ENCODE data around the gene ALK. TPM values are rescaled to one million over a fixed set of nuclear protein-coding genes. Genes with fewer than 3 reads are reported as not detected.

Gene ALK
- polyA plus RNA-seq, 3 donors, result not detected

- Mint-ChIP-seq H3K4me1 (peaks cover 17% of the 10 kb centered on the region), H3K36me3 (no peaks in the 10 kb centered on the region), H3K27ac (no peak overlapping the region), H3K27me3 (ENCODE audit: low read depth in 3 of 3) (no peaks in the 10 kb centered on the region), H3K4me3 (no peak overlapping the region), H3K9me3 (peaks cover 0 to 4% (median 0%) of the 10 kb centered on the region in 7 donors)
- Histone ChIP-seq H3K9ac (ENCODE audit: insufficient read depth, low read length, poor library complexity, severe bottlenecking) (no peak overlapping the region), H3K27ac (ENCODE audit: low read depth in 1 of 2, low read length in 2 of 2) (no peak overlapping the region), H3K79me2 (ENCODE audit: insufficient read depth, low read length) (no peaks in the 10 kb centered on the region), H3K4me3 (replicated peaks in 1 of 3; ENCODE audit: low read depth in 2 of 3, low read length in 3 of 3) (no peak overlapping the region), H3K9me3 (replicated peaks in 1 of 2; ENCODE audit: control insufficient read depth in 1 of 2, insufficient read depth in 1 of 2, low read length in 2 of 2) (no peaks in the 10 kb centered on the region), H2AFZ (ENCODE audit: insufficient read depth, low read depth, low read length, poor library complexity, severe bottlenecking) (no peak overlapping the region), H3K36me3 (replicated peaks in 1 of 2; ENCODE audit: control insufficient read depth in 1 of 2, insufficient read depth in 2 of 2, low read length in 2 of 2) (no peaks in the 10 kb centered on the region), H3K27me3 (ENCODE audit: control insufficient read depth in 2 of 2, insufficient read depth in 2 of 2, low read length in 2 of 2) (no peaks in the 10 kb centered on the region), H3K4me1 (ENCODE audit: control insufficient read depth in 1 of 2, insufficient read depth in 2 of 2, low read length in 2 of 2) (peaks cover 10 to 18% of the 10 kb centered on the region in 2 donors), H4K20me1 (ENCODE audit: insufficient read depth, low read length) (no peaks in the 10 kb centered on the region), H3K4me2 (replicated peaks; ENCODE audit: extremely low read depth, low read length, poor library complexity, severe bottlenecking) (no peak overlapping the region)
- WGBS (ENCODE audit: insufficient coverage), result 100% methylated on average over 1 of the region's 4 CpGs
- no peak for DNase-seq
- no peak for TF ChIP-seq CTCF (IDR thresholded peaks at IDR 0.05)
- intact Hi-C loops (cut with micrococcal nuclease), result no loop called here
Measured at GRCh38 chr2:29446847-29447246, 474.5 kb downstream of the ALK start.

- no peak overlapping the region for H3K27ac ChIP-seq (ENCODE audit: low read depth in 1 of 2, low read length in 2 of 2)
- no peaks in the 10 kb centered on the region for H4K20me1 ChIP-seq (ENCODE audit: insufficient read depth, low read length)
- peaks cover 14% of the 10 kb centered on the region for H3K4me1 Mint-ChIP-seq
- H3K9me3 ChIP-seq (replicated peaks in 1 of 2; ENCODE audit: control insufficient read depth in 1 of 2, insufficient read depth in 1 of 2, low read length in 2 of 2), result no peaks in the 10 kb centered on the region
- peaks cover 10 to 18% of the 10 kb centered on the region in 2 donors for H3K4me1 ChIP-seq (ENCODE audit: control insufficient read depth in 1 of 2, insufficient read depth in 2 of 2, low read length in 2 of 2)
- H3K9me3 Mint-ChIP-seq, result peaks cover 0 to 4% (median 0%) of the 10 kb centered on the region in 7 donors
- no peak overlapping the region for H3K4me3 ChIP-seq (replicated peaks in 1 of 3; ENCODE audit: low read depth in 2 of 3, low read length in 3 of 3)
- WGBS (ENCODE audit: insufficient coverage), result 75% methylated on average over 1 of the region's 3 CpGs
- no peaks in the 10 kb centered on the region for H3K36me3 Mint-ChIP-seq
- no peaks in the 10 kb centered on the region for H3K27me3 ChIP-seq (ENCODE audit: control insufficient read depth in 2 of 2, insufficient read depth in 2 of 2, low read length in 2 of 2)
- no peak for TF ChIP-seq CTCF (IDR thresholded peaks at IDR 0.05)
- no peak overlapping the region for H3K4me2 ChIP-seq (replicated peaks; ENCODE audit: extremely low read depth, low read length, poor library complexity, severe bottlenecking)
- no peaks in the 10 kb centered on the region for H3K36me3 ChIP-seq (replicated peaks in 1 of 2; ENCODE audit: control insufficient read depth in 1 of 2, insufficient read depth in 2 of 2, low read length in 2 of 2)
- no peak overlapping the region for H3K27ac Mint-ChIP-seq
- no peaks in the 10 kb centered on the region for H3K27me3 Mint-ChIP-seq (ENCODE audit: low read depth in 3 of 3)
- intact Hi-C loops (cut with micrococcal nuclease), result no loop called here
- H3K79me2 ChIP-seq (ENCODE audit: insufficient read depth, low read length), result no peaks in the 10 kb centered on the region
- no peak overlapping the region for H2AFZ ChIP-seq (ENCODE audit: insufficient read depth, low read depth, low read length, poor library complexity, severe bottlenecking)
- no peak overlapping the region for H3K9ac ChIP-seq (ENCODE audit: insufficient read depth, low read length, poor library complexity, severe bottlenecking)
- H3K4me3 Mint-ChIP-seq, result no peak overlapping the region
- DNase-seq, result no peak
Measured at GRCh38 chr2:29444150-29444549, 477.2 kb downstream of the ALK start.

All from CD14-positive monocyte (primary cell).